Gastroesophageal sphincter (tissue), 4 donors: ENCODE measurements around the gene FAM222B. TPM values are rescaled to one million over a fixed set of nuclear protein-coding genes. Genes with fewer than 3 reads are reported as not detected.
A peak's percentile ranks its signal among the peaks of the same experiment; 100 is the strongest.

Experiments used
- ATAC-seq: fragments of 150-250 bp; one replicate; pipeline ENCODE4 v1.9.1; 2016; ENCODE audit warnings: mild to moderate bottlenecking, moderate library complexity
- H3K27ac ChIP-seq, 4 donors: fragments of 200-600 bp; sonication (generic) in 3 of 4; 1 replicate in 3 of 4; 2 replicates in 1 of 4; pipeline ENCODE4 v1.5.1; 2016 to 2019
- H3K27me3 ChIP-seq: fragments of 200-600 bp; sonication (generic); one replicate; pipeline ENCODE4 v1.5.1; 2019
- H3K36me3 ChIP-seq, 2 donors: fragments of 200-600 bp; sonication (generic); one replicate each; pipeline ENCODE4 v1.5.1; 2019; ENCODE audit warnings: control low read depth in 1 of 2
- H3K4me1 ChIP-seq, 3 donors: fragments of 200-600 bp; sonication (generic); 1 replicate in 2 of 3; 2 replicates in 1 of 3; pipeline ENCODE4 v1.5.1; 2016 to 2019; ENCODE audit warnings: control low read depth in 2 of 3
- H3K4me3 ChIP-seq, 2 donors: fragments of 200-600 bp; sonication (generic); one replicate each; pipeline ENCODE4 v1.5.1; 2019; ENCODE audit warnings: mild to moderate bottlenecking in 1 of 2, moderate library complexity in 1 of 2
- H3K9me3 ChIP-seq, 3 donors: fragments of 200-600 bp; sonication (generic); one replicate each; pipeline ENCODE4 v1.5.1; 2017 to 2019; ENCODE audit warnings: control low read depth in 2 of 3
- CTCF ChIP-seq, 4 experiments: fragments of 200-600 bp in 2 of 4; fragments of 450-650 bp in 2 of 4; sonication (generic) in 1 of 4; IDR thresholded peaks; one replicate each; pipeline ENCODE4 v1.5.1; 2017 to 2019; ENCODE audit warnings: antibody characterized with exemption in 4 of 4, mild to moderate bottlenecking in 2 of 4, moderate library complexity in 2 of 4
- EP300 ChIP-seq: sonication (generic); formaldehyde crosslinking; IDR thresholded peaks from one replicate; pipeline ENCODE4 v1.6.1; 2017; ENCODE audit warnings: antibody characterized with exemption, mild to moderate bottlenecking
- POLR2A ChIP-seq, 2 donors: fragments of 450-650 bp; IDR thresholded peaks; one replicate each; pipeline ENCODE4 v1.6.1; 2017; ENCODE audit warnings: antibody characterized with exemption in 2 of 2, mild to moderate bottlenecking in 2 of 2, moderate library complexity in 1 of 2
- POLR2AphosphoS5 ChIP-seq: sonication (generic); formaldehyde crosslinking; IDR thresholded peaks from one replicate; pipeline ENCODE4 v1.6.1; 2017; ENCODE audit warnings: antibody characterized with exemption
- WGBS, 2 donors: methylation state at CpG; one replicate each; pipeline ENCODE4 v1.1.5; 2018; ENCODE audit warnings: low coverage in 1 of 2; 5-methylcytosine and 5-hydroxymethylcytosine counted together
- total RNA-seq, 4 donors: library from RNA; depleted of rRNA; stranded (reverse); fragments of >200 nt; gene quantifications; one replicate each; pipeline ENCODE4 v1.1.0, GENCODE V29; 2016

FAM222B gene
- total RNA-seq, 4 donors from 2014 or later, result 15.5 to 47.6 (median 21.6) TPM

- TF ChIP-seq EP300 (no peak), CTCF (IDR thresholded peaks at IDR 0.05) (no peak)
- Histone ChIP-seq H3K9me3 (no peaks in the 10 kb centered on the region), H3K27ac (peak overlapping the region in 3 of 4 donors; percentile 89 to 92 (median 89)), H3K4me3 (peak overlapping the region in 1 of 2 donors; percentile 79), H3K27me3 (no peaks in the 10 kb centered on the region), H3K36me3 (peaks cover 0 to 27% of the 10 kb centered on the region in 2 donors), H3K4me1 (peaks cover 0 to 69% (median 15%) of the 10 kb centered on the region in 3 donors)
- no peak for ATAC-seq
- WGBS, 2 donors, result 27% methylated on average over 2 of the region's 4 CpGs; no CpG with 5 or more reads in 1 of the 2 donors
Observed at GRCh38 chr17:28745786-28746411, 96.7 kb downstream of the FAM222B start.

GRCh38 chr17:28744972-28745785 is 97.4 kb downstream of the FAM222B start:
- Histone ChIP-seq H3K4me3 (peak overlapping the region; percentile 65 to 79), H3K9me3 (no peaks in the 10 kb centered on the region), H3K27ac (peak overlapping the region; percentile 49 to 92 (median 89)), H3K36me3 (peaks cover 0 to 27% of the 10 kb centered on the region in 2 donors), H3K4me1 (peaks cover 0 to 61% (median 15%) of the 10 kb centered on the region in 3 donors), H3K27me3 (no peaks in the 10 kb centered on the region)
- WGBS, 2 donors, result 3% methylated on average over 20 of the region's 31 CpGs; no CpG with 5 or more reads in 1 of the 2 donors
- TF ChIP-seq POLR2AphosphoS5 (no peak), EP300 (no peak), CTCF (IDR thresholded peaks at IDR 0.05) (peak in 1 of 4 experiments; percentile 15), POLR2A (IDR thresholded peaks at IDR 0.05) (no peak)
- no peak for ATAC-seq

DNA sequence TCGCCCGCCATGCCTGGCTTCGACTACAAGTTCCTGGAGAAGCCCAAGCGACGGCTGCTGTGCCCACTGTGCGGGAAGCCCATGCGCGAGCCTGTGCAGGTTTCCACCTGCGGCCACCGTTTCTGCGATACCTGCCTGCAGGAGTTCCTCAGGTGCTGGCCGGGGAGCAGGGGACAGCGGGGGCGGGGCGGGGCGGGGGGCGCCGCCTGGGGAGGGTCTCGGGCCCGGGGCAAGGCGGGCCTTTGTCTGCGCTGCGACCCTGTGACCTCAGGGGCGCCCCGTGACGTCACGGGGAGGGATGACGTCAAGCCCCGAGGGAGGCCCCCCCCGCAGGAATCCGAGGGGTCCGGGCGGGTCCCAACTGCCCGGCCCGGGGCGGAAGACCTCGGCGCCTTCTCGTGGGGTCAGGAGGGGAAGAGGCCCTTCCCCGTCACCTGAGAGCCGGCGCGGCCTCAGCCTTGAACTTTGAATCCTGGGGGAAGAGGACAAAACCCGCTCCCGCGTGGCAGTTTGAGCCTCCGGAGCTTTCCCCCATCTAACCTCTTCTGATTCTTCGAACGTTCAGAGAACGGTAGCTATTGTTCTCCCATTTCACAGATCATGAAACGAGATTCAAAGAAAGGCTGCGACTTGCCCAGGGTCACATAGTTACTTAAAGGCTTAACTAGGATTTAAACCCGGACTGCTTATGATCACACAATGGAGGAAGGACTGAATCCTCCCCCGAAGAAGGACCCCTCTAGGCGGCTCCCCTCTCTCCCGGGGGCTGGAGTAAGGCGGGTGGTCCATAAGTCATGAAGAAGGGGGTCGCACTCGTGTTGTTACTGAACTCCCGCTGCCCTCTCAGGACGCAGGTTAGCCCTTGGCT is 98.3 kb downstream of the FAM222B start:
- 0 to 15% methylated on average over 2 to 10 of the region's 61 CpGs for WGBS, 2 donors
- H3K9me3 ChIP-seq, result no peaks in the 10 kb centered on the region
- ATAC-seq, result peak; percentile 26
- H3K4me3 ChIP-seq, result peak overlapping the region; percentile 65 to 79
- no peaks in the 10 kb centered on the region for H3K27me3 ChIP-seq
- TF ChIP-seq POLR2AphosphoS5 (no peak), EP300 (no peak), POLR2A (IDR thresholded peaks at IDR 0.05) (no peak), CTCF (IDR thresholded peaks at IDR 0.05) (no peak)
- peaks cover 0 to 24% of the 10 kb centered on the region in 2 donors for H3K36me3 ChIP-seq
- peaks cover 0 to 53% (median 15%) of the 10 kb centered on the region in 3 donors for H3K4me1 ChIP-seq
- peak overlapping the region; percentile 49 to 92 (median 89) for H3K27ac ChIP-seq

GRCh38 chr17:28743243-28744103 is 99.1 kb downstream of the FAM222B start, which contains the start of gene TRAF4:
TRAF4 (plus strand) TSS chr17:28744011; CDS start chr17:28744113, 102 bp downstream.
- Histone ChIP-seq H3K4me1 (peaks cover 0 to 50% (median 15%) of the 10 kb centered on the region in 3 donors), H3K27ac (peak within 1 kb of the TSS; percentile 49 to 92 (median 89)), H3K36me3 (peaks cover 0 to 15% of the 10 kb centered on the region in 2 donors), H3K27me3 (no peaks in the 10 kb centered on the region), H3K9me3 (no peaks in the 10 kb centered on the region), H3K4me3 (peak within 1 kb of the TSS; percentile 65 to 79)
- ATAC-seq, result peak; percentile 92
- TF ChIP-seq EP300 (no peak), POLR2AphosphoS5 (no peak), CTCF (IDR thresholded peaks at IDR 0.05) (peak in 3 of 4 experiments; percentile 38 to 59 (median 57)), POLR2A (IDR thresholded peaks at IDR 0.05) (peak; percentile 70 to 92)
- WGBS, 2 donors, result no CpG with 5 or more reads among the region's 70 CpGs
